SK-N-SH (cell line): ENCODE results near the gene CCNI2. TPM values are rescaled to one million over a fixed set of nuclear protein-coding genes. Genes with fewer than 3 reads are reported as not detected.

Experiments used
- CTCF ChIA-PET: fragments of 300-600, 350-600 bp; formaldehyde crosslinking; extraction: SDS; loops from one replicate; lab custom pipeline; 2021; lab: Yijun Ruan, JAX
- POLR2A ChIA-PET: fragments of 350-600 bp; sonication (Branson Sonifier 250); formaldehyde crosslinking; extraction: SDS; loops from one replicate; lab custom pipeline; 2020; ENCODE audit warnings: antibody characterized with exemption, inconsistent platforms; lab: Yijun Ruan, JAX
- DNase-seq: peaks from one replicate; pipeline ENCODE4 v3.0.0; 2012
- H2AFZ ChIP-seq: fragments of 200-600 bp; sonication (generic); 2 replicates; pipeline ENCODE4 v1.8.1; 2016; ENCODE audit warnings: antibody characterized with exemption, mild to moderate bottlenecking, low read depth
- H3F3A ChIP-seq: fragments of 200-600 bp; sonication (generic); replicated peaks from 2 replicates; pipeline ENCODE3; 2016; ENCODE audit warnings: antibody characterized with exemption, mild to moderate bottlenecking; ENCODE audit not compliant: insufficient read depth
- H3K27ac ChIP-seq, 2 experiments: fragments of 200-500 bp in 1 of 2; fragments of 200-600 bp in 1 of 2; sonication (Bioruptor generic) in 1 of 2; sonication (generic), shearing (Covaris generic) in 1 of 2; 2 replicates each; pipeline versions ENCODE4 v1.5.1 to v1.6.1; 2014 to 2016; ENCODE audit warnings: low read depth in 2 of 2, inconsistent platforms in 1 of 2, low read length in 1 of 2, mild to moderate bottlenecking in 1 of 2, mixed read lengths in 1 of 2
- H3K27me3 ChIP-seq: fragments of 200-600 bp; sonication (generic), shearing (Covaris generic); 2 replicates; pipeline ENCODE4 v1.6.1; 2016; ENCODE audit warnings: mixed run types; ENCODE audit not compliant: insufficient read depth
- H3K36me3 ChIP-seq, 2 experiments: fragments of 200-500 bp in 1 of 2; fragments of 200-600 bp in 1 of 2; sonication (Bioruptor generic) in 1 of 2; sonication (generic) in 1 of 2; replicated peaks in 1 of 2; 2 replicates each; pipeline versions ENCODE3 to v1.5.1; 2014 to 2016; ENCODE audit warnings: low read length in 1 of 2, mild to moderate bottlenecking in 1 of 2; ENCODE audit not compliant: insufficient read depth in 2 of 2, control insufficient read depth in 1 of 2
- H3K4me1 ChIP-seq, 2 experiments: fragments of 200-500 bp in 1 of 2; fragments of 200-600 bp in 1 of 2; sonication (Bioruptor generic) in 1 of 2; sonication (generic), shearing (Covaris generic) in 1 of 2; 2 replicates each; pipeline versions ENCODE4 v1.5.1 to v1.6.1; 2014 to 2016; ENCODE audit warnings: low read depth in 1 of 2, low read length in 1 of 2, mixed run types in 1 of 2; ENCODE audit not compliant: insufficient read depth in 2 of 2, control insufficient read depth in 1 of 2
- H3K4me2 ChIP-seq: fragments of 200-600 bp; sonication (generic), shearing (Covaris generic); 2 replicates; pipeline ENCODE4 v1.6.1; 2017; ENCODE audit warnings: mixed run types
- H3K4me3 ChIP-seq, 2 experiments: fragments of 200-500 bp in 1 of 2; fragments of 200-600 bp in 1 of 2; sonication (Bioruptor generic) in 1 of 2; sonication (generic), shearing (Covaris generic) in 1 of 2; 2 replicates each; pipeline versions ENCODE4 v1.5.1 to v1.8.1; 2014 to 2016; ENCODE audit warnings: low read depth in 2 of 2, inconsistent platforms in 1 of 2, low read length in 1 of 2, mild to moderate bottlenecking in 1 of 2, mixed read lengths in 1 of 2, moderate library complexity in 1 of 2
- H3K79me2 ChIP-seq: fragments of 200-600 bp; sonication (generic); 2 replicates; pipeline ENCODE4 v1.8.1; 2017; ENCODE audit warnings: mild to moderate bottlenecking; ENCODE audit not compliant: insufficient read depth
- H3K9ac ChIP-seq: fragments of 200-600 bp; sonication (generic); 2 replicates; pipeline ENCODE4 v1.6.1; 2017; ENCODE audit warnings: mixed run types
- H3K9me2 ChIP-seq: fragments of 200-600 bp; sonication (generic); 2 replicates; pipeline ENCODE4 v1.6.1; 2017; ENCODE audit warnings: mixed run types
- H3K9me3 ChIP-seq: fragments of 200-600 bp; sonication (generic); 2 replicates; pipeline ENCODE4 v1.6.1; 2017; ENCODE audit warnings: mixed run types, mild to moderate bottlenecking, moderate library complexity
- H4K20me1 ChIP-seq: fragments of 200-600 bp; sonication (generic); 2 replicates; pipeline ENCODE4 v1.6.1; 2017; ENCODE audit warnings: mild to moderate bottlenecking, mixed run types; ENCODE audit not compliant: insufficient read depth
- FOSL2 ChIP-seq: IDR thresholded peaks from 2 replicates; pipeline ENCODE4 v1.4.0; 2012; ENCODE audit warnings: low read depth, mild to moderate bottlenecking, moderate library complexity, borderline replicate concordance
- FOXJ3 ChIP-seq: sonication (generic); formaldehyde crosslinking; IDR thresholded peaks from 2 replicates; pipeline ENCODE4 v1.5.1; 2020; ENCODE audit warnings: mild to moderate bottlenecking, missing genetic modification reagents
- GABPA ChIP-seq: IDR thresholded peaks from 2 replicates; pipeline ENCODE4 v1.4.0; 2012; ENCODE audit warnings: low read depth, mild to moderate bottlenecking
- MEF2A ChIP-seq: IDR thresholded peaks from 2 replicates; pipeline ENCODE4 v1.4.0; 2012; ENCODE audit warnings: low read depth, borderline replicate concordance
- MXI1 ChIP-seq: IDR thresholded peaks from 2 replicates; pipeline ENCODE4 v1.6.1; 2012; ENCODE audit warnings: mild to moderate bottlenecking, low read depth, low read length, improper control_type of control experiment
- NFIC ChIP-seq: IDR thresholded peaks from 2 replicates; pipeline ENCODE4 v1.4.0; 2012; ENCODE audit warnings: borderline replicate concordance
- RAD21 ChIP-seq: IDR thresholded peaks from 2 replicates; pipeline ENCODE4 v1.6.1; 2012; ENCODE audit warnings: mild to moderate bottlenecking, low read length
- RXRA ChIP-seq: IDR thresholded peaks from 2 replicates; pipeline ENCODE4 v1.4.0; 2012; ENCODE audit warnings: low read depth, mild to moderate bottlenecking, borderline replicate concordance
- SMC3 ChIP-seq: IDR thresholded peaks from 2 replicates; pipeline ENCODE4 v1.6.1; 2012; ENCODE audit warnings: low read depth, low read length, improper control_type of control experiment
- TCF12 ChIP-seq: IDR thresholded peaks from 2 replicates; pipeline ENCODE4 v1.4.0; 2012
- TEAD4 ChIP-seq: IDR thresholded peaks from 2 replicates; pipeline ENCODE4 v1.4.0; 2012; ENCODE audit warnings: mild to moderate bottlenecking, borderline replicate concordance; ENCODE audit not compliant: insufficient read depth
- WGBS: methylation state at CpG from one replicate; pipeline ENCODE4 v1.1.6; 2017; ENCODE audit warnings: low lambda C conversion rate; 5-methylcytosine and 5-hydroxymethylcytosine counted together
- polyA plus RNA-seq, 3 experiments: library from polyadenylated mRNA; depleted of rRNA; stranded (reverse); fragments of >200 nt; gene quantifications; 2 replicates each; pipeline ENCODE4 v1.2.3, GENCODE V29; 2012
- TF ChIP-seq, protein P1 (sequence below): fragments of 200-600 bp; sonication (generic); IDR thresholded peaks from 2 replicates; pipeline ENCODE4 v1.6.1; 2017; ENCODE audit warnings: antibody characterized with exemption, mild to moderate bottlenecking, moderate library complexity
- TF ChIP-seq, protein P2 (sequence below): IDR thresholded peaks from 2 replicates; pipeline ENCODE4 v1.4.0; 2012; ENCODE audit warnings: low read depth
- TF ChIP-seq, protein P3 (sequence below): IDR thresholded peaks from 2 replicates; pipeline ENCODE4 v1.4.0; 2012; ENCODE audit warnings: low read depth, borderline replicate concordance
- TF ChIP-seq, protein P4 (sequence below): IDR thresholded peaks from 2 replicates; pipeline ENCODE4; 2012
- TF ChIP-seq, protein P5 (sequence below): IDR thresholded peaks from 2 replicates; pipeline ENCODE4 v1.4.0; 2012; ENCODE audit warnings: low read depth, borderline replicate concordance

Gene CCNI2
- polyA plus RNA-seq, 1 of the 3 experiments (the other 2 are of a cell fraction): 0.05 TPM

DNA sequence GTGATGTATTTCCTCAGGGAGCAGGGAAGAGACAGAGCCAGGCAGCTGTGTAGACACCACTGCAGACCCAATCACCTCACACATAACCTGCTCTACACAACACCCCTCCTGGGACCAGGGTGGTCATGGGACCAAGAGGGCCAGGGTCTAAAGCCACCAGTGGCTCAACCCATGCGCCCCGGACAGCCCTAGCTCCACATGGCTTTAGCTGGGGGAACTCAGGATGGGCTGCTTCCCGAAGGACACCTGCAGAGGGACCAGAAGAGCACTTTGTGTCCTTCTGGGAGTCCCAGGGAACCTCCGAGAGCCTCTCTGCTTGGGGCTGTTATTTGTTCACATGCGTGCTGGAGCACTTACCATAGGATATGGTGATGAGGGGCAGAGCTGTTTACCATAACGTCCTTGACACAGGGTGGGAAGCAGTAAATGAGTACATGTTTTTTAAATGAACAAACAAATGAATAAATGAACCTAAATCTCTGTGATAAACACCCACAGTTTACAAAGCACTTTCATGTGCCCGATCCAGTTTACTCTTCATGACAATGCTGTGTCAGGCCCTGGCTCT, 17.5 kb downstream of the CCNI2 start:
- no peaks in the 10 kb centered on the region for H3K27me3 ChIP-seq
- peaks cover 33% of the 10 kb centered on the region for H3K79me2 ChIP-seq
- peaks cover 16% of the 10 kb centered on the region; the same call in 1 of the 2 replicates for H4K20me1 ChIP-seq
- no peak overlapping the region for H3K4me2 ChIP-seq
- peaks cover 5 to 45% of the 10 kb centered on the region in 2 experiments for H3K36me3 ChIP-seq
- TF ChIP-seq MXI1 (no peak), NFIC (no peak), GABPA (no peak), RAD21 (no peak), FOSL2 (no peak)
- TF ChIP-seq, protein P1, sequence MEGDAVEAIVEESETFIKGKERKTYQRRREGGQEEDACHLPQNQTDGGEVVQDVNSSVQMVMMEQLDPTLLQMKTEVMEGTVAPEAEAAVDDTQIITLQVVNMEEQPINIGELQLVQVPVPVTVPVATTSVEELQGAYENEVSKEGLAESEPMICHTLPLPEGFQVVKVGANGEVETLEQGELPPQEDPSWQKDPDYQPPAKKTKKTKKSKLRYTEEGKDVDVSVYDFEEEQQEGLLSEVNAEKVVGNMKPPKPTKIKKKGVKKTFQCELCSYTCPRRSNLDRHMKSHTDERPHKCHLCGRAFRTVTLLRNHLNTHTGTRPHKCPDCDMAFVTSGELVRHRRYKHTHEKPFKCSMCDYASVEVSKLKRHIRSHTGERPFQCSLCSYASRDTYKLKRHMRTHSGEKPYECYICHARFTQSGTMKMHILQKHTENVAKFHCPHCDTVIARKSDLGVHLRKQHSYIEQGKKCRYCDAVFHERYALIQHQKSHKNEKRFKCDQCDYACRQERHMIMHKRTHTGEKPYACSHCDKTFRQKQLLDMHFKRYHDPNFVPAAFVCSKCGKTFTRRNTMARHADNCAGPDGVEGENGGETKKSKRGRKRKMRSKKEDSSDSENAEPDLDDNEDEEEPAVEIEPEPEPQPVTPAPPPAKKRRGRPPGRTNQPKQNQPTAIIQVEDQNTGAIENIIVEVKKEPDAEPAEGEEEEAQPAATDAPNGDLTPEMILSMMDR: no peak
- TF ChIP-seq, protein P2, sequence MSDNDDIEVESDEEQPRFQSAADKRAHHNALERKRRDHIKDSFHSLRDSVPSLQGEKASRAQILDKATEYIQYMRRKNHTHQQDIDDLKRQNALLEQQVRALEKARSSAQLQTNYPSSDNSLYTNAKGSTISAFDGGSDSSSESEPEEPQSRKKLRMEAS: no peak
- TF ChIP-seq, protein P3, sequence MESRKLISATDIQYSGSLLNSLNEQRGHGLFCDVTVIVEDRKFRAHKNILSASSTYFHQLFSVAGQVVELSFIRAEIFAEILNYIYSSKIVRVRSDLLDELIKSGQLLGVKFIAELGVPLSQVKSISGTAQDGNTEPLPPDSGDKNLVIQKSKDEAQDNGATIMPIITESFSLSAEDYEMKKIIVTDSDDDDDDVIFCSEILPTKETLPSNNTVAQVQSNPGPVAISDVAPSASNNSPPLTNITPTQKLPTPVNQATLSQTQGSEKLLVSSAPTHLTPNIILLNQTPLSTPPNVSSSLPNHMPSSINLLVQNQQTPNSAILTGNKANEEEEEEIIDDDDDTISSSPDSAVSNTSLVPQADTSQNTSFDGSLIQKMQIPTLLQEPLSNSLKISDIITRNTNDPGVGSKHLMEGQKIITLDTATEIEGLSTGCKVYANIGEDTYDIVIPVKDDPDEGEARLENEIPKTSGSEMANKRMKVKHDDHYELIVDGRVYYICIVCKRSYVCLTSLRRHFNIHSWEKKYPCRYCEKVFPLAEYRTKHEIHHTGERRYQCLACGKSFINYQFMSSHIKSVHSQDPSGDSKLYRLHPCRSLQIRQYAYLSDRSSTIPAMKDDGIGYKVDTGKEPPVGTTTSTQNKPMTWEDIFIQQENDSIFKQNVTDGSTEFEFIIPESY: no peak
- 96% methylated on average over 5 of the region's 7 CpGs for WGBS
- CTCF ChIA-PET: interaction anchor here (0.9 to 4.6 kb wide), 4 partner anchors 10 to 66 kb away, joined by 3 to 34 read pairs (median 10); partner anchors contain the start of gene SHROOM1
- no peaks in the 10 kb centered on the region for H3F3A ChIP-seq
- H3K9me2 ChIP-seq: no peaks in the 10 kb centered on the region
- H3K4me1 ChIP-seq: peaks cover 7 to 8% of the 10 kb centered on the region in 2 experiments; a peak in 2 of 4 replicates
- H3K9me3 ChIP-seq: no peaks in the 10 kb centered on the region
- H3K4me3 ChIP-seq: no peak overlapping the region
- DNase-seq: no peak
- no peak overlapping the region for H3K9ac ChIP-seq
- no peak overlapping the region for H2AFZ ChIP-seq
- no peak overlapping the region for H3K27ac ChIP-seq
- POLR2A ChIA-PET: no interaction called here

DNA sequence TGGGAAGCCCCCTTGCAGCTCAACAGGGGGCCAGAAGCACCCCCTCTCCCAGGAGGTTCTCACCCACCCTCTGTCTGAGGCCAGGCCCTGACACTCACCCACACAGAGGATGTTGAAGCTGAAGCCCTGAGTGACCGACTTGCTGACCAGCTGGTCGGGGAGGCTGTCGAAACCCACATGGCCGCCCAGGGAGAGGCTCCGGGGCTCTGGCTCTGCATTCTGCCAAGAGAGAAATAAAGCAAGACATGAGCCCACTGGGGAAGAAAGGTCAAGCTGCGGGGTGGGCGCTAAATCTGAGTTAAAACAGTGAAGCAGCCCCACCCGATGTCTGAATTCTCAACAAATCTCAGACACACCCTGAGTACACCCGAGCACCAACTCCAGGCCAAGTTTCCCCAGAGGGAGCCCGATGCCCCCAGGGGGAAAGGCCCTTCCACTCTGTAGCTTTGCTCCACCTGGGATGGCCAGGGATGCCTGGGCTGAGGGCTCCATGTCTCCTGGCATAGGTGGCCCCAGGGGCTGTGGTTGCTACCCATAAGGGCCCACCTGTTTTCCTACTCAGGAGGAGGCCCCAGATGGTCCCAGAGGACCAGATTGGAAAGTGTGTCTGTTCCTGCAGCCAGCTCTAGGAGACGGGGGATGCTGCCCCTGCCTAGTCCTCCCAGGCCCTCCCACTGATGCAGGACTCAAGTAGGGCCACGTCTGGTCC, 18.2 kb downstream of the CCNI2 start:
- Histone ChIP-seq H3F3A (no peaks in the 10 kb centered on the region), H3K9ac (no peak overlapping the region), H2AFZ (no peak overlapping the region), H3K36me3 (peaks cover 5 to 41% of the 10 kb centered on the region in 2 experiments), H3K79me2 (peaks cover 38% of the 10 kb centered on the region), H3K27me3 (no peaks in the 10 kb centered on the region), H3K4me1 (peaks cover 7 to 8% of the 10 kb centered on the region in 2 experiments; a peak in 2 of 4 replicates), H3K4me3 (no peak overlapping the region), H3K4me2 (no peak overlapping the region), H4K20me1 (peaks cover 16% of the 10 kb centered on the region; the same call in 1 of the 2 replicates), H3K27ac (no peak overlapping the region), H3K9me2 (no peaks in the 10 kb centered on the region), H3K9me3 (no peaks in the 10 kb centered on the region)
- WGBS: 98% methylated on average over 9 of the region's 12 CpGs
- ChIA-PET CTCF (interaction anchor here (0.9 to 4.6 kb wide), 4 partner anchors 10 to 55 kb away, joined by 3 to 34 read pairs (median 10); no protein-coding TSS in a partner anchor), POLR2A (no interaction called here)
- TF ChIP-seq RXRA (no peak), SMC3 (no peak), TEAD4 (no peak), TCF12 (no peak), MEF2A (no peak), FOXJ3 (CRISPR knock-in tag) (no peak)
- TF ChIP-seq, protein P4, sequence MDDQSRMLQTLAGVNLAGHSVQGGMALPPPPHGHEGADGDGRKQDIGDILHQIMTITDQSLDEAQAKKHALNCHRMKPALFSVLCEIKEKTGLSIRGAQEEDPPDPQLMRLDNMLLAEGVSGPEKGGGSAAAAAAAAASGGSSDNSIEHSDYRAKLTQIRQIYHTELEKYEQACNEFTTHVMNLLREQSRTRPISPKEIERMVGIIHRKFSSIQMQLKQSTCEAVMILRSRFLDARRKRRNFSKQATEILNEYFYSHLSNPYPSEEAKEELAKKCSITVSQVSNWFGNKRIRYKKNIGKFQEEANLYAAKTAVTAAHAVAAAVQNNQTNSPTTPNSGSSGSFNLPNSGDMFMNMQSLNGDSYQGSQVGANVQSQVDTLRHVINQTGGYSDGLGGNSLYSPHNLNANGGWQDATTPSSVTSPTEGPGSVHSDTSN: no peak
- TF ChIP-seq, protein P5, sequence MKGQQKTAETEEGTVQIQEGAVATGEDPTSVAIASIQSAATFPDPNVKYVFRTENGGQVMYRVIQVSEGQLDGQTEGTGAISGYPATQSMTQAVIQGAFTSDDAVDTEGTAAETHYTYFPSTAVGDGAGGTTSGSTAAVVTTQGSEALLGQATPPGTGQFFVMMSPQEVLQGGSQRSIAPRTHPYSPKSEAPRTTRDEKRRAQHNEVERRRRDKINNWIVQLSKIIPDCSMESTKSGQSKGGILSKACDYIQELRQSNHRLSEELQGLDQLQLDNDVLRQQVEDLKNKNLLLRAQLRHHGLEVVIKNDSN: no peak
- DNase-seq: no peak
